CD14-positive monocyte (primary cell): ENCODE measurements around the gene TMCC1. TPM values are rescaled to one million over a fixed set of nuclear protein-coding genes. Genes with fewer than 3 reads are reported as not detected.
A peak's percentile ranks its signal among the peaks of the same experiment; 100 is the strongest.

Source experiments
- DNase-seq, 3 donors: peaks; one replicate each; pipeline ENCODE4 v3.0.0-alpha.2; 2011 to 2022
- H2AFZ ChIP-seq: 2 replicates; pipeline ENCODE4 v1.6.0; 2012; ENCODE audit warnings: mild to moderate bottlenecking, low read depth, low read length, inconsistent platforms; ENCODE audit not compliant: insufficient read depth, poor library complexity, severe bottlenecking
- H3K27ac ChIP-seq, 2 donors: 1 replicate in 1 of 2; 2 replicates in 1 of 2; pipeline ENCODE4 v1.5.1; 2012 to 2013; ENCODE audit warnings: low read length in 2 of 2, control low read depth in 1 of 2, inconsistent platforms in 1 of 2, low read depth in 1 of 2, mild to moderate bottlenecking in 1 of 2
- H3K27me3 ChIP-seq, 2 donors: one replicate each; pipeline versions ENCODE4 v1.6.0 to v1.6.1; 2011 to 2013; ENCODE audit warnings: low read length in 2 of 2; ENCODE audit not compliant: control insufficient read depth in 2 of 2, insufficient read depth in 2 of 2
- H3K36me3 ChIP-seq, 2 donors: replicated peaks in 1 of 2; 1 replicate in 1 of 2; 2 replicates in 1 of 2; pipeline versions ENCODE4 v1.5.1 to v1.6.1; 2012 to 2013; ENCODE audit warnings: low read length in 2 of 2, control low read depth in 1 of 2, inconsistent platforms in 1 of 2, mild to moderate bottlenecking in 1 of 2; ENCODE audit not compliant: insufficient read depth in 2 of 2, control insufficient read depth in 1 of 2
- H3K4me1 ChIP-seq, 2 donors: 1 replicate in 1 of 2; 2 replicates in 1 of 2; pipeline versions ENCODE4 v1.5.1 to v1.6.1; 2012 to 2013; ENCODE audit warnings: low read length in 2 of 2, control low read depth in 1 of 2, inconsistent platforms in 1 of 2, mild to moderate bottlenecking in 1 of 2, moderate library complexity in 1 of 2; ENCODE audit not compliant: insufficient read depth in 2 of 2, control insufficient read depth in 1 of 2
- H3K4me2 ChIP-seq: replicated peaks from 2 replicates; pipeline ENCODE3; 2012; ENCODE audit warnings: low read length, moderate library complexity, mild to moderate bottlenecking; ENCODE audit not compliant: poor library complexity, severe bottlenecking; ENCODE audit errors: extremely low read depth
- H3K4me3 ChIP-seq, 3 experiments: fragments of 200-600 bp in 1 of 3; sonication (generic) in 1 of 3; replicated peaks in 1 of 3; 1 replicate in 2 of 3; 2 replicates in 1 of 3; pipeline ENCODE4 v1.5.1; 2011 to 2013; ENCODE audit warnings: low read length in 3 of 3, mild to moderate bottlenecking in 3 of 3, control low read depth in 2 of 3, low read depth in 2 of 3, inconsistent platforms in 1 of 3, moderate library complexity in 1 of 3
- H3K79me2 ChIP-seq: 2 replicates; pipeline ENCODE4 v1.6.0; 2012; ENCODE audit warnings: mild to moderate bottlenecking, control low read depth, inconsistent platforms, low read length, moderate library complexity; ENCODE audit not compliant: insufficient read depth
- H3K9ac ChIP-seq: 2 replicates; pipeline ENCODE4 v1.6.0; 2017; ENCODE audit warnings: low read length, mild to moderate bottlenecking; ENCODE audit not compliant: insufficient read depth, poor library complexity, severe bottlenecking
- H3K9me3 ChIP-seq, 2 donors: replicated peaks in 1 of 2; 1 replicate in 1 of 2; 2 replicates in 1 of 2; pipeline versions ENCODE4 v1.5.1 to v1.6.1; 2012 to 2013; ENCODE audit warnings: low read length in 2 of 2, control low read depth in 1 of 2; ENCODE audit not compliant: control insufficient read depth in 1 of 2, insufficient read depth in 1 of 2
- H4K20me1 ChIP-seq: 2 replicates; pipeline ENCODE4 v1.6.0; 2012; ENCODE audit warnings: mild to moderate bottlenecking, low read length, control low read depth, moderate library complexity; ENCODE audit not compliant: insufficient read depth
- H3K27ac Mint-ChIP-seq, 7 donors: one replicate each; pipeline ENCODE4 v1.8.0; 2020; ENCODE audit warnings: mild to moderate bottlenecking in 7 of 7, mixed read lengths in 7 of 7, moderate library complexity in 6 of 7, inconsistent platforms in 2 of 7
- H3K27me3 Mint-ChIP-seq, 3 donors: one replicate each; pipeline ENCODE4 v1.8.0; 2021 to 2022; ENCODE audit warnings: low read depth in 3 of 3, mild to moderate bottlenecking in 3 of 3, mixed read lengths in 3 of 3, moderate library complexity in 3 of 3, inconsistent platforms in 1 of 3
- H3K36me3 Mint-ChIP-seq, 2 donors: one replicate each; pipeline ENCODE4 v1.8.0; 2020; ENCODE audit warnings: mixed read lengths in 2 of 2, inconsistent platforms in 1 of 2, mild to moderate bottlenecking in 1 of 2
- H3K4me1 Mint-ChIP-seq: one replicate; pipeline ENCODE4 v1.8.0; 2020; ENCODE audit warnings: mild to moderate bottlenecking, mixed read lengths
- H3K4me3 Mint-ChIP-seq, 2 donors: one replicate each; pipeline ENCODE4 v1.8.0; 2020; ENCODE audit warnings: mild to moderate bottlenecking in 2 of 2, mixed read lengths in 2 of 2, moderate library complexity in 1 of 2
- H3K9me3 Mint-ChIP-seq, 7 donors: one replicate each; pipeline ENCODE4 v1.8.0; 2020 to 2022; ENCODE audit warnings: mixed read lengths in 7 of 7, mild to moderate bottlenecking in 6 of 7, moderate library complexity in 6 of 7, inconsistent platforms in 2 of 7
- CTCF ChIP-seq: fragments of 200-600 bp; IDR thresholded peaks from one replicate; pipeline ENCODE4 v1.8.0; 2022; ENCODE audit warnings: antibody characterized with exemption, mild to moderate bottlenecking
- WGBS: methylation state at CpG from one replicate; pipeline ENCODE4 v1.1.5; 2013; ENCODE audit warnings: missing lambda C conversion rate; ENCODE audit not compliant: insufficient coverage; 5-methylcytosine and 5-hydroxymethylcytosine counted together
- intact Hi-C, 2 donors: fragments of 100-400 bp; cut with micrococcal nuclease; formaldehyde crosslinking; loops; one replicate each; pipeline versions ENCODE4 v1.15.0 to v1.15.1; 2023
- polyA plus RNA-seq, 3 donors: library from polyadenylated mRNA; depleted of rRNA in 1 of 3; unstranded in 2 of 3; stranded (reverse) in 1 of 3; fragments of 300-500 nt in 2 of 3; fragments of >200 nt in 1 of 3; fragmentation: Illumina TruSeq in 2 of 3; gene quantifications; 1 replicate in 2 of 3; 2 replicates in 1 of 3; pipeline ENCODE4 v1.2.3, GENCODE V29; 2012 to 2021

TMCC1 gene
- polyA plus RNA-seq, 3 donors: 5.0 to 10.2 (median 5.0) TPM

GRCh38 chr3:129615751-129616281, 277.7 kb downstream of the TMCC1 start:
- Mint-ChIP-seq H3K4me3 (peak overlapping the region in 1 of 2 donors; percentile 48), H3K4me1 (peaks cover 76% of the 10 kb centered on the region), H3K27ac (peak overlapping the region; percentile 92 to 98 (median 94)), H3K27me3 (no peaks in the 10 kb centered on the region), H3K36me3 (peaks cover 0 to 3% of the 10 kb centered on the region in 2 donors), H3K9me3 (no peaks in the 10 kb centered on the region)
- H3K36me3 ChIP-seq: no peaks in the 10 kb centered on the region
- peak overlapping the region; percentile 51 for H3K4me2 ChIP-seq
- H3K27ac ChIP-seq: peak overlapping the region; percentile 80 to 89
- H2AFZ ChIP-seq: peak overlapping the region; percentile 43
- no peaks in the 10 kb centered on the region for H3K79me2 ChIP-seq
- H3K9me3 ChIP-seq: no peaks in the 10 kb centered on the region
- H4K20me1 ChIP-seq: no peaks in the 10 kb centered on the region
- TF ChIP-seq CTCF: no peak
- intact Hi-C loops: loop anchor here (5.0 kb wide), 2 partner anchors 39 to 89 kb away; partner anchors contain the start of gene RHO (in 1 of the 2)
- peaks cover 81 to 91% of the 10 kb centered on the region in 2 donors for H3K4me1 ChIP-seq
- no peaks in the 10 kb centered on the region for H3K27me3 ChIP-seq
- H3K9ac ChIP-seq: peak overlapping the region; percentile 47
- H3K4me3 ChIP-seq: peak overlapping the region in 1 of 3 experiments; percentile 19
- WGBS: 46% methylated on average over 6 of the region's 8 CpGs
- DNase-seq: peak in 1 of 3 donors; percentile 58

GRCh38 chr3:129614927-129615363, 278.6 kb downstream of the TMCC1 start:
- H3K4me3 Mint-ChIP-seq: peak overlapping the region in 1 of 2 donors; percentile 26
- intact Hi-C loops: loop anchor here (5.0 kb wide), 2 partner anchors 38 to 88 kb away; partner anchors contain the start of gene RHO (in 1 of the 2)
- no peak for TF ChIP-seq CTCF
- Histone ChIP-seq H4K20me1 (no peaks in the 10 kb centered on the region), H2AFZ (no peak overlapping the region), H3K4me3 (peak overlapping the region in 1 of 3 experiments; percentile 23), H3K27me3 (peaks cover 0 to 3% of the 10 kb centered on the region in 2 donors), H3K36me3 (no peaks in the 10 kb centered on the region), H3K27ac (peak overlapping the region; percentile 19 to 89), H3K79me2 (no peaks in the 10 kb centered on the region), H3K9me3 (no peaks in the 10 kb centered on the region), H3K4me2 (peak overlapping the region; percentile 28), H3K4me1 (peaks cover 74 to 83% of the 10 kb centered on the region in 2 donors), H3K9ac (no peak overlapping the region)
- peak overlapping the region; percentile 82 to 98 (median 93) for H3K27ac Mint-ChIP-seq
- peaks cover 0 to 3% of the 10 kb centered on the region in 2 donors for H3K36me3 Mint-ChIP-seq
- DNase-seq: peak in 2 of 3 donors; percentile 67 to 72
- no peaks in the 10 kb centered on the region for H3K9me3 Mint-ChIP-seq
- H3K4me1 Mint-ChIP-seq: peaks cover 71% of the 10 kb centered on the region
- 30% methylated on average over 5 of the region's 5 CpGs for WGBS
- H3K27me3 Mint-ChIP-seq: no peaks in the 10 kb centered on the region
